ENCODE measurements around the gene CD93. TPM values are rescaled to one million over a fixed set of nuclear protein-coding genes. Genes with fewer than 3 reads are reported as not detected.

The CD93 gene
- total RNA-seq, 1 experiment from 2014 or later, result not detected

DNA sequence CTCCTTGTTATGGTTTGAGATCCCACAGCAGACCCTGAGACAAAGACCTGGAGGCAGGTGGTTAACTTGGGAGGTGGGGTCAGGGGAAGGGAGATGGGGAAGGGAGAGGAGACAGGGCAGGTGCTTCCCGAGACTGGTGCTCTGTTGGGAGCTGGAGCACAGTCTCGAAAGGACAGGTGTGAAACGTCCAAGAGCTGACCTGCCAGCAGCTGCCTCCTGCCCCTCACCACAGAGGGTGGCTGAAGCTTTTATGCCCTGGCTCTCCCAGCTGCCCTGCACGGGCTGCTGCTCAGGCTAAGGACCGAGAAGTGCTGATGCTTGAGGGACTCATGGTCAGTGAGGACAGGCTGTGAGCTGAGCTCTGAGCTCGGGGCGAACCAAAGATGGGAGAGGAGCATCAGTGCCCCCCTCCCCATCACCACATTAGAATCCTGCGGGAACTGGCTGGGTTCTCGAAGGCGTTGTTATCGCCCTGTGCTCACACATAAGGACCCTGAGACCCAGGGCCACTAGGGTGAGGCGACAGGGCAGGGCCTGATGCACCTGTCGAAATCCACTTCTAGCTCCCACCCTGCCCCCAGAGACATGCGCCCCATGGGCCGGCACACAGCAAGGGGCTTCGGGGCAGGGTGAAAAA is 25.3 kb upstream of the CD93 start:
- Histone ChIP-seq H3K9me3 (no peaks in the 10 kb centered on the region), H3K27me3 (no peaks in the 10 kb centered on the region), H3K4me3 (no peak overlapping the region), H3K36me3 (no peaks in the 10 kb centered on the region)
- no peak for DNase-seq

GRCh38 chr20:23108871-23109270 is 22.7 kb upstream of the CD93 start:
- no peak overlapping the region for H3K4me3 ChIP-seq
- no peaks in the 10 kb centered on the region for H3K27me3 ChIP-seq
- no peak for DNase-seq
- no peaks in the 10 kb centered on the region for H3K36me3 ChIP-seq
- no peaks in the 10 kb centered on the region for H3K9me3 ChIP-seq

GRCh38 chr20:23107466-23107865 is 21.3 kb upstream of the CD93 start:
- no peaks in the 10 kb centered on the region for H3K27me3 ChIP-seq
- no peaks in the 10 kb centered on the region for H3K36me3 ChIP-seq
- no peaks in the 10 kb centered on the region for H3K9me3 ChIP-seq
- no peak for DNase-seq
- H3K4me3 ChIP-seq, result no peak overlapping the region

DNA sequence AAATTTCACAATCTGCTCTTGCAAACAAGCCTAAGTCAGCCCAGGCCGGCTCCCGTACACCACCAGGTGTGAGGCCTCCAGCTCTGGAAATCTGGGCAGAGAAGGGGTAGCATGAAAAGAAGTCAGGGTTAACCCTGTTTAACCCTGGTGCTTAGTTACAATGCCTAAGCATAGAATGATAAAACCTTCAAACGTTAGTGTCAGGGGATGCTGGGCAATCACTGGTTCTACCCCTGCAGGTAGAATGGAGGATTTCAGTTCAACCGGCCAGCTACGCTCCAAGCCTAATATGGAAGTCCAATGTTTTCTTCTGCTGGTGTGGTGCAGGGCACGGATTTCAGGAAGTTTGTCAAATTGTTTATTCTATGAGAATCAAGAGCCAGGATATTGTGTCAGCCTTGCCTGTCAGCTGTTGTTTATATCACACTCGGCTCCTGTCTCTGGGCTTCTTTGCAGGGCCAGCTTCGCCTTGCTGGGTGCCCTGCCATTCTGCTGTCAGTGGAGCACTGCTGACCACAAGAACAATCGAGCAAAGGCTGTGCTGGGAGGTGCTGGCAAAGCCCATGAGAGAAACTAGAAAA is 20.2 kb upstream of the CD93 start:
- DNase-seq, result peak; percentile 18
- no peaks in the 10 kb centered on the region for H3K9me3 ChIP-seq

GRCh38 chr20:23105193-23105592 is 19.1 kb upstream of the CD93 start:
- Histone ChIP-seq H3K27me3 (no peaks in the 10 kb centered on the region), H3K36me3 (no peaks in the 10 kb centered on the region), H3K9me3 (no peaks in the 10 kb centered on the region), H3K4me3 (no peak overlapping the region)
- DNase-seq, result no peak

More for the DNA sequence above, 20.2 kb upstream of the CD93 start:
- Histone ChIP-seq H3K4me3 (no peak overlapping the region), H3K36me3 (no peaks in the 10 kb centered on the region), H3K27me3 (no peaks in the 10 kb centered on the region)

- H3K27me3 ChIP-seq, result no peaks in the 10 kb centered on the region
- no peak overlapping the region for H3K4me3 ChIP-seq
- H3K9me3 ChIP-seq, result no peaks in the 10 kb centered on the region
- no peak for DNase-seq
- H3K36me3 ChIP-seq, result no peaks in the 10 kb centered on the region
Measured at GRCh38 chr20:23103284-23104018, 17.3 kb upstream of the CD93 start.

DNA sequence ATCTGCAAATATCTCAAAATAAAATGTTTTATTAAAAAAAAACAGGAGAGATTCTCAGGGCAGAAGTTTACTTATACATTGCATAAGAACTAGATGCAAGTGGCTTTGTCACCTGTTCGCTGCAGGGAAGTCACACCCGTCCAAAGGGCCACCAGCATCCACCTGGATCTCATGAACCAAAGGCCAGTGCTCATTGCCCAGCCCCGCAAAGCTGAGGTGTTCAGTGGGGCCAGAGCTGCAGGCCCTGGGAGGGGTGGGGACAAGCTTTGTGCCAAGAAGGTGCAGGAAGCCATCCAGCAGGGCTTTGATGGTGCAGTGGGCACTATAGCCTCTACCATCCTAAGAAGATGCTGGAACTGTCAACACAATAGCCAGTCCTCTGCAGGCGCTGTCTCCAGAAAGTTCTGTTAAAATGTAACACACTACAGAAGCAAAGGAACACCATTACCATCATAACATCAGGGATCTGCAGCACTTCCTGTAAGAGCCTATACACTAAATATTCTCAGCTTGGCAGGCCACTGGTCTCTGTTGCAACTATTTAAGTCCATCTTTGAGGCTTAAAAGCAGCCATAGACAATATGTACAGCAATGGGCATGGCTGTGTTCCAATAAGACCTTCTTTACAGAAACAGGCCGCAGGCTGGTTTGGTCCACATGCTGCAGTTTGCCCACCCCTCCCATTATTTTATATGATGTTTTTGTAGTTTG is 15.7 kb upstream of the CD93 start:
- H3K4me3 ChIP-seq, result no peak overlapping the region
- H3K9me3 ChIP-seq, result no peaks in the 10 kb centered on the region
- no peaks in the 10 kb centered on the region for H3K36me3 ChIP-seq
- DNase-seq, result no peak
- H3K27me3 ChIP-seq, result no peaks in the 10 kb centered on the region

DNA sequence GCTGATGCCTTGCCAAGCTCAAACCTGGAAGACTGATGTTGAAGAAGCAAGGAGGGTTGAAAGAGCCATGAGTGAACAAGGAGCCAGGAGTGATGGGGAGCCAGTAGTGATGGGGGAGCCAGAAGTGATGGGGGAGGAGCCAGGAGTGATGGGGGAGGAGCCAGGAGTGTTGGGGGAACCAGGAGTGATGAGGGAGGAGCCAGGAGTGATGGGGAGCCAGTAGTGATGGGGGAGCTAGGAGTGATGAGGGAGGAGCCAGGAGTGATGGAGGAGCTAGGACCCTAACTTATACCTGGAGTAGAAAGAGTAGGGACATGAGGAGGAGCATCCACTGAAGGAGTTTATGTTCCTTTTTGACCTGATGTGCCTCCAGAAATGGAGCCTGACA is 14.6 kb upstream of the CD93 start:
- Histone ChIP-seq H3K4me3 (no peak overlapping the region), H3K9me3 (no peaks in the 10 kb centered on the region), H3K27me3 (no peaks in the 10 kb centered on the region), H3K36me3 (no peaks in the 10 kb centered on the region)
- no peak for DNase-seq

DNA sequence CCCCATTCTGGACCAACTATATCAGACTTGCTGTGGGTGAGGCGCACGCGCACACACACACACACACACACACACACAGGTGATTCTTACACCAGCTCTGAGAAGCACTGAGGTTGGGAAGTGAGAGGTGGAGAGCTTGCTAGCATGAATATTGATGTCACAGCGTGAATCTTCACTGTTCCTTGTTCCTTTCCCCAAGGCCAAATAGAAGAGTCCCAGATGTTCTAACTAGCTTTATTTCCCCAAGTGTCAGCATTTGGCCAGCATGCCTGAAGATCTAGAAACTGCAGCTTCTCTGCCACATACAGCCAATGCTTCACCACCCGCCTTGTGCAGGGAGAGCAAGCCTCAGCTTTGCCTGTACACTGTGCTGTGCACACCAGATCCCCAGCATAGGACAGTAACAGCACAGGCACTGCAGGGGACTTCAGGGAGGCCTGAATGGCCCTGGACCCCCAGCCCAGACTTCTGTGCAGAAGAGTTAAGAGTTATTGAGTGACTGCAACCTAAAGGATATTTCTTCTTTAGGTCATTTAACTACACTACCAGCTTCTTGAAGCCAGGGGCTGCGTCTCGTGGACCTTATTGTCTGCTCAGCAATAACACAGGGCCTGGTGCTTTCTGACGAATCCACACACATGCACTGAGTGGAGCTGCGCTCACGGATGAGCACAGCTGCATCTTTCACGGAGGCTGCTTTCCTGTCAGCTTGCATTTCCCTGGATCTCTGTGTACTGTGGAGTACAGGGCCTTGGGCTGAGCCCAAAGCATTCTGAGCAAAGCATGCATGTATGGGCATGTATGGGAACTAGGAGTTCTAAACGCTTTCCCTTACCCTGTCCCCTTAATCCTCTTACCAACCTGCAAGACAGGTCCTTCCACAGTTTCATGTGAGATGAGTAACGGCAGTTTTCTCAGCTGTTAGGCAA is 13.9 kb upstream of the CD93 start:
- Histone ChIP-seq H3K4me3 (no peak overlapping the region), H3K27me3 (no peaks in the 10 kb centered on the region), H3K9me3 (no peaks in the 10 kb centered on the region), H3K36me3 (no peaks in the 10 kb centered on the region)
- DNase-seq, result no peak

- no peak for DNase-seq
- no peaks in the 10 kb centered on the region for H3K9me3 ChIP-seq
- H3K27me3 ChIP-seq, result no peaks in the 10 kb centered on the region
- no peak overlapping the region for H3K4me3 ChIP-seq
- no peaks in the 10 kb centered on the region for H3K36me3 ChIP-seq
Measured at GRCh38 chr20:23097636-23098580, 11.8 kb upstream of the CD93 start.

GRCh38 chr20:23096986-23097520 is 10.9 kb upstream of the CD93 start:
- no peak for DNase-seq
- no peak overlapping the region for H3K4me3 ChIP-seq
- no peaks in the 10 kb centered on the region for H3K27me3 ChIP-seq
- H3K9me3 ChIP-seq, result no peaks in the 10 kb centered on the region
- no peaks in the 10 kb centered on the region for H3K36me3 ChIP-seq

DNA sequence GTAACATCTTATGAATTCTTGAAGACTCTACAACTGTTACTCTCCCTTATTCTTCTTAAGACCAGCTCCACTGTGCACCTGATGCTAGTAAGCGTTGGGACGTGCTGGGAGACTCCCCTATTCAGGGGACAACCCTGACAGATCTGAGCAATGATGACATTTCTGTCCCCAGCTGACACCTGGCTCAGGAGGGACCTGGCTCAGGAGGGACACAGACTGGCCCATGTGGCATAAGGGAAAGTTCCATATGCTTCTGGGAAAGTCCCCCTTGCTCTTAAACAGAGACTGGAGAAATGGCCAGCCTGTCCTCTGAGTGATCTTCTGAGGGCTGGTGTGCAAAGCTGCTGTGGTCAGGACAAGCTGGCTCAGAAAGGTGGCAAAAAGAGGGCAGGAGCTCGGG is 10.0 kb upstream of the CD93 start:
- DNase-seq, result no peak
- Histone ChIP-seq H3K36me3 (no peaks in the 10 kb centered on the region), H3K27me3 (no peaks in the 10 kb centered on the region), H3K9me3 (no peaks in the 10 kb centered on the region), H3K4me3 (no peak overlapping the region)

DNA sequence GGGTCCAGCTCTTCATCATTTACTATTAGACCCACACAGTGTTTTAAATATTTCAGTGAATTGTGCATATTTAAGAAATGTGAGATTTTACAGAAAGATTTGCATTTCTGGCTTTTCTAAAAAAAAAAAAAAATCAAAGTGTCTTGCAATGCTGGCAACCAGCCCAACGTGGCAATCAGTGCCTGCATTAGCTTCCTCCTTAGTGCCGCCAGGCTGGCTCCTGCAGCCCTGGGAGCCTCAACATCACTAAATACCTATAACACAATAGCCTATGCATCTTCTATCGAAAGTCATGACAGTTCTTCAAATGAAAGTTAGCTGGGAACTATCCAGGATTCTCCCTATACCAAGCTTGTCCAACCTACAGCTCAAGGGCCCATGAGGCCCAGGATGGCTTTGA is 9.4 kb upstream of the CD93 start:
- DNase-seq, result no peak
- Histone ChIP-seq H3K4me3 (no peak overlapping the region), H3K36me3 (no peaks in the 10 kb centered on the region), H3K27me3 (no peaks in the 10 kb centered on the region), H3K9me3 (no peaks in the 10 kb centered on the region)

- no peaks in the 10 kb centered on the region for H3K27me3 ChIP-seq
Measured at GRCh38 chr20:23094927-23095326, 8.8 kb upstream of the CD93 start.

GRCh38 chr20:23094213-23094896 is 8.2 kb upstream of the CD93 start:
- Histone ChIP-seq H3K9me3 (no peaks in the 10 kb centered on the region), H3K36me3 (no peaks in the 10 kb centered on the region), H3K27me3 (no peaks in the 10 kb centered on the region), H3K4me3 (no peak overlapping the region)
- no peak for DNase-seq

More at GRCh38 chr20:23094927-23095326, 8.8 kb upstream of the CD93 start:
- Histone ChIP-seq H3K36me3 (no peaks in the 10 kb centered on the region), H3K4me3 (no peak overlapping the region), H3K9me3 (no peaks in the 10 kb centered on the region)
- no peak for DNase-seq

Data from MG63 (cell line).